ENCODE results near the gene ERICH6. TPM values are rescaled to one million over a fixed set of nuclear protein-coding genes. Genes with fewer than 3 reads are reported as not detected.
"Not testable (repeated sequence)": the region's sequence is repeated elsewhere in the genome, so short reads cannot be mapped to it uniquely, and the experiment has no call there.

Gene ERICH6
- total RNA-seq, 1 experiment from 2014 or later = 0.28 TPM

DNA sequence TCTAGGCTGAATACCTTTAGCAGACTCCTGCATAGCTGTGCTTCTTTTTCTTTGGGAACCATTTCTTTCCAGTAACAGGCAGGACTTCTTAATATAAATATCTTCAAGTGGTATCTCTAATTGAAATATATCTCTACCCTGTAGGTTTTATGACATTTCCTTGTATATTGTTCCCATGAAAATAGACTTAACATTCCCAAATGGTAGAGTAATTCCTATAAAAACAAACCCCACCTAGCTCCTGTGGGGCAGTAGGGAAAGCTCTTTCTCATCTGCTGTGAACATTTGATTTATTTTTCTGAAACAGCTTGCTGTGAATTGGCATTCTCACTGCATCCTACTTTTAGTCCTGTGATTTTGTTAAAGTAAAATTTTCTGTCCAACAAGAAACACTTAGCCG is 79.8 kb downstream of the ERICH6 start:
- no peaks in the 10 kb centered on the region for H3K9me3 ChIP-seq (ENCODE audit: control insufficient read depth, insufficient read depth, low read depth, low read length)
- intact Hi-C loops (cut with micrococcal nuclease; ENCODE audit: unreplicated experiment) = no loop called here
- H3K4me3 ChIP-seq (ENCODE audit: low read depth in 2 of 2, low read length in 2 of 2) = no peak overlapping the region
- H3K36me3 ChIP-seq (ENCODE audit: control insufficient read depth, insufficient read depth, low read length) = peaks cover 18% of the 10 kb centered on the region
- no peaks in the 10 kb centered on the region; the same call in 1 of the 2 replicates for H3K4me1 ChIP-seq (ENCODE audit: control insufficient read depth, insufficient read depth, low read length)
- H3K27me3 ChIP-seq (ENCODE audit: control insufficient read depth, insufficient read depth, low read length) = no peaks in the 10 kb centered on the region
- ATAC-seq = no peak
- H3K27ac ChIP-seq (ENCODE audit: low read length) = no peak overlapping the region
- no peak for DNase-seq (ENCODE audit: low read depth, low spot score)
- no TSS peak for BruUV-seq (replicated peaks)
- TF ChIP-seq SIN3A (IDR thresholded peaks at IDR 0.05; ENCODE audit: borderline replicate concordance, insufficient read depth, low read depth, low read length) (no peak), POLR2AphosphoS5 (IDR thresholded peaks at IDR 0.05; ENCODE audit: low read depth, low read length) (no peak), TCF7L2 (IDR thresholded peaks at IDR 0.05; ENCODE audit: low read depth, low read length) (no peak)
- TF ChIP-seq, protein P1, sequence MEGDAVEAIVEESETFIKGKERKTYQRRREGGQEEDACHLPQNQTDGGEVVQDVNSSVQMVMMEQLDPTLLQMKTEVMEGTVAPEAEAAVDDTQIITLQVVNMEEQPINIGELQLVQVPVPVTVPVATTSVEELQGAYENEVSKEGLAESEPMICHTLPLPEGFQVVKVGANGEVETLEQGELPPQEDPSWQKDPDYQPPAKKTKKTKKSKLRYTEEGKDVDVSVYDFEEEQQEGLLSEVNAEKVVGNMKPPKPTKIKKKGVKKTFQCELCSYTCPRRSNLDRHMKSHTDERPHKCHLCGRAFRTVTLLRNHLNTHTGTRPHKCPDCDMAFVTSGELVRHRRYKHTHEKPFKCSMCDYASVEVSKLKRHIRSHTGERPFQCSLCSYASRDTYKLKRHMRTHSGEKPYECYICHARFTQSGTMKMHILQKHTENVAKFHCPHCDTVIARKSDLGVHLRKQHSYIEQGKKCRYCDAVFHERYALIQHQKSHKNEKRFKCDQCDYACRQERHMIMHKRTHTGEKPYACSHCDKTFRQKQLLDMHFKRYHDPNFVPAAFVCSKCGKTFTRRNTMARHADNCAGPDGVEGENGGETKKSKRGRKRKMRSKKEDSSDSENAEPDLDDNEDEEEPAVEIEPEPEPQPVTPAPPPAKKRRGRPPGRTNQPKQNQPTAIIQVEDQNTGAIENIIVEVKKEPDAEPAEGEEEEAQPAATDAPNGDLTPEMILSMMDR (IDR thresholded peaks at IDR 0.05) = no peak
- TF ChIP-seq, protein P2, sequence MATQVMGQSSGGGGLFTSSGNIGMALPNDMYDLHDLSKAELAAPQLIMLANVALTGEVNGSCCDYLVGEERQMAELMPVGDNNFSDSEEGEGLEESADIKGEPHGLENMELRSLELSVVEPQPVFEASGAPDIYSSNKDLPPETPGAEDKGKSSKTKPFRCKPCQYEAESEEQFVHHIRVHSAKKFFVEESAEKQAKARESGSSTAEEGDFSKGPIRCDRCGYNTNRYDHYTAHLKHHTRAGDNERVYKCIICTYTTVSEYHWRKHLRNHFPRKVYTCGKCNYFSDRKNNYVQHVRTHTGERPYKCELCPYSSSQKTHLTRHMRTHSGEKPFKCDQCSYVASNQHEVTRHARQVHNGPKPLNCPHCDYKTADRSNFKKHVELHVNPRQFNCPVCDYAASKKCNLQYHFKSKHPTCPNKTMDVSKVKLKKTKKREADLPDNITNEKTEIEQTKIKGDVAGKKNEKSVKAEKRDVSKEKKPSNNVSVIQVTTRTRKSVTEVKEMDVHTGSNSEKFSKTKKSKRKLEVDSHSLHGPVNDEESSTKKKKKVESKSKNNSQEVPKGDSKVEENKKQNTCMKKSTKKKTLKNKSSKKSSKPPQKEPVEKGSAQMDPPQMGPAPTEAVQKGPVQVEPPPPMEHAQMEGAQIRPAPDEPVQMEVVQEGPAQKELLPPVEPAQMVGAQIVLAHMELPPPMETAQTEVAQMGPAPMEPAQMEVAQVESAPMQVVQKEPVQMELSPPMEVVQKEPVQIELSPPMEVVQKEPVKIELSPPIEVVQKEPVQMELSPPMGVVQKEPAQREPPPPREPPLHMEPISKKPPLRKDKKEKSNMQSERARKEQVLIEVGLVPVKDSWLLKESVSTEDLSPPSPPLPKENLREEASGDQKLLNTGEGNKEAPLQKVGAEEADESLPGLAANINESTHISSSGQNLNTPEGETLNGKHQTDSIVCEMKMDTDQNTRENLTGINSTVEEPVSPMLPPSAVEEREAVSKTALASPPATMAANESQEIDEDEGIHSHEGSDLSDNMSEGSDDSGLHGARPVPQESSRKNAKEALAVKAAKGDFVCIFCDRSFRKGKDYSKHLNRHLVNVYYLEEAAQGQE (IDR thresholded peaks at IDR 0.05; ENCODE audit: insufficient read depth in 1 of 2, low read depth in 2 of 2, low read length in 1 of 2) = no peak
- ChIA-PET CTCF (no interaction called here), POLR2A (no interaction called here)
- in situ Hi-C loops (cut with HindIII; ENCODE audit: low pct_unique_long_range_greater_than_20kb, low sequenced_read_pairs) = no loop called here

DNA sequence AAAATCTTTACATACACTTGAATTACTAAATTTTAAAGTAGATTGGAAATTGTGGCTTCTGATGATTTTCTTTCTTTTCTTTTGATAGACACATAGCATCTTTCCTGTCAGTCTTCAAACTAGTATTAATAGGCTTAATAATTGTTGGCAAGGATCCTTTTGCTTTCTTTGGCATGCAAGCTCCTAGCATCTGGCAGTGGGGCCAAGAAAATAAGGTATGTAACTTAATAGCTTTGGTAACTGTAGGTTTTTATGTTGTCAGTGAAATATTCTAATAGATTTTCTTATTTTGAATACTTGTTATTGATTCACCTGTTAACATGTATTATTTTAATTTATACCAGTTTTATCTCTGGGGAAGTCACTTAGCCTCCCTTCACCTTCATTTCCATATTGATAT is 80.8 kb downstream of the ERICH6 start:
- DNase-seq (ENCODE audit: low read depth, low spot score); H3K4me1 ChIP-seq (ENCODE audit: control insufficient read depth, insufficient read depth, low read length); POLR2A ChIA-PET; H3K9me3 ChIP-seq (ENCODE audit: control insufficient read depth, insufficient read depth, low read depth, low read length); H3K27ac ChIP-seq (ENCODE audit: low read length); H3K27me3 ChIP-seq (ENCODE audit: control insufficient read depth, insufficient read depth, low read length); H3K4me3 ChIP-seq (ENCODE audit: low read depth in 2 of 2, low read length in 2 of 2); BruUV-seq (replicated peaks); intact Hi-C loops (cut with micrococcal nuclease; ENCODE audit: unreplicated experiment); ATAC-seq; in situ Hi-C loops (cut with HindIII; ENCODE audit: low pct_unique_long_range_greater_than_20kb, low sequenced_read_pairs); CTCF ChIA-PET: not testable (repeated sequence)
- H3K36me3 ChIP-seq (ENCODE audit: control insufficient read depth, insufficient read depth, low read length) = peaks cover 13% of the 10 kb centered on the region

DNA sequence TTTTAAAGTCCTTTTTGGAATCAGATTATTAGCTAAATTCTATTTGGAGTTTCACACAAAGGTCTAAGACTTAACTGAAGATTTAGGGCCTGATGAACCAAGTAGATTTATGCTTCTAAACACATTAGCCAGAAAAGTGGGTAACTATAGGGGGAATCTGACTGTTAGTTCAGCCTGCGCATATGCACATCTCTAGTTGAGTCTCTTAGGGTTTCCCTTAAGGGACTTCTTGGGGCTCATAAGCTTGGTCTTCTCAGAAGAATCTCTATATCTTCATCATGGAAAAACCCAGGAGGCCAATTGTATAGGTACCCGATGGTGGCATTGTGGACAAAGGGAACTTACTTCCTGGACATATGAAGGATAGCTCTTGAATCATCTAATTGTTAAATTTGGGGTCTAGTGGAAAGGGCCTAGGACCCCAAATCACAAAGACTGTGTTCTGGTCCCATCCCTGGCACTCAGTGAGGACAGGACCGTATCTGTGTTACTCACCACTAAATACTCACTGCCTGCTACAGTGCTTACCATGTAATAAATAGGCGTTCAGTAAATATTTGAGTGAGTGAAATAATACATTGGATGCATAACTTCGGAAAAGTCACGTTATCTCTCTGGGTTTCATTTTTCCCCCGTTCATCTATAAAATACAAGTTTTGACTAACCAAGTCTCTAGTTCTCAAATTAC is 83.6 kb downstream of the ERICH6 start:
- BruUV-seq (replicated peaks) = no TSS peak
- Histone ChIP-seq H3K27ac (ENCODE audit: low read length) (no peak overlapping the region), H3K4me1 (ENCODE audit: control insufficient read depth, insufficient read depth, low read length) (no peaks in the 10 kb centered on the region; the same call in 1 of the 2 replicates), H3K9me3 (ENCODE audit: control insufficient read depth, insufficient read depth, low read depth, low read length) (no peaks in the 10 kb centered on the region), H3K4me3 (ENCODE audit: low read depth in 2 of 2, low read length in 2 of 2) (no peak overlapping the region), H3K27me3 (ENCODE audit: control insufficient read depth, insufficient read depth, low read length) (no peaks in the 10 kb centered on the region), H3K36me3 (ENCODE audit: control insufficient read depth, insufficient read depth, low read length) (peaks cover 5% of the 10 kb centered on the region)
- intact Hi-C loops (cut with micrococcal nuclease; ENCODE audit: unreplicated experiment) (no loop called here), in situ Hi-C loops (cut with HindIII; ENCODE audit: low pct_unique_long_range_greater_than_20kb, low sequenced_read_pairs) (no loop called here)
- no peak for ATAC-seq
- no peak for DNase-seq (ENCODE audit: low read depth, low spot score)
- CTCF ChIA-PET = no interaction called here
- TF ChIP-seq, protein P2 (IDR thresholded peaks at IDR 0.05; ENCODE audit: insufficient read depth in 1 of 2, low read depth in 2 of 2, low read length in 1 of 2) = no peak
- POLR2A ChIA-PET = no interaction called here
